Mucosa of descending colon (tissue), 3 donors: ENCODE results near the gene LEO1. TPM values are rescaled to one million over a fixed set of nuclear protein-coding genes. Genes with fewer than 3 reads are reported as not detected.

Source experiments
- ATAC-seq: fragments of 200-7000 bp; cut with Tn5 transposase; one replicate; pipeline ENCODE4 v1.9.1; 2020; ENCODE audit warnings: mild to moderate bottlenecking, moderate library complexity
- DNase-seq, 3 donors: peaks; one replicate each; pipeline ENCODE4 v3.0.0-alpha.2; 2020
- H3K36me3 ChIP-seq: fragments of 200-600 bp; one replicate; pipeline ENCODE4 v1.8.0; 2021; ENCODE audit warnings: low read depth, mild to moderate bottlenecking
- H3K4me1 ChIP-seq: fragments of 200-600 bp; one replicate; pipeline ENCODE4 v1.8.0; 2021; ENCODE audit warnings: low read depth, mild to moderate bottlenecking
- H3K4me3 ChIP-seq: fragments of 200-600 bp; one replicate; pipeline ENCODE4 v1.8.0; 2021; ENCODE audit warnings: mild to moderate bottlenecking
- H3K9me3 ChIP-seq: fragments of 200-600 bp; one replicate; pipeline ENCODE4 v1.8.0; 2021; ENCODE audit warnings: mild to moderate bottlenecking
- intact Hi-C, 2 donors: fragments of 100-400 bp; cut with DNase I in 1 of 2; cut with micrococcal nuclease in 1 of 2; formaldehyde crosslinking; loops; one replicate each; pipeline versions ENCODE4 v1.11.0 to v1.11.1; 2022; cut with DNase I, micrococcal nuclease
- total RNA-seq, 3 donors: library from RNA; stranded (reverse); fragmentation: NEBNext Ultra II Directional in 2 of 3; extraction: Animal tissue kit (Norgen Biotek cat#: 25700) in 2 of 3; gene quantifications; one replicate each; pipeline versions ENCODE4 v1.2.1 to v1.2.4, GENCODE V29; 2021 to 2023
- TF ChIP-seq, protein P1 (sequence below): fragments of 200-600 bp; IDR thresholded peaks from one replicate; pipeline ENCODE4 v1.8.0; 2022; ENCODE audit warnings: antibody characterized with exemption, mild to moderate bottlenecking
- donor health status: DM: no; HTN: no; CAD: no; lungs with moderate emphysema.
- donor health status: DM: no; HTN: no; CAD: no.
- donor health status: DM: no; HTN: yes; CAD: no.

The LEO1 gene
- total RNA-seq, 3 donors from 2014 or later = 21.3 to 26.6 (median 26.3) TPM

- no peak overlapping the region for H3K4me3 ChIP-seq
- peaks cover 8% of the 10 kb centered on the region for H3K4me1 ChIP-seq
- peaks cover 7% of the 10 kb centered on the region for H3K9me3 ChIP-seq
- DNase-seq (no peak), ATAC-seq (peak; percentile 12)
- intact Hi-C loops = loop anchor here in 1 of 2 donors (10.0 kb wide), 1 partner anchor 119 kb away; no protein-coding TSS in a partner anchor
- H3K36me3 ChIP-seq = no peaks in the 10 kb centered on the region
- TF ChIP-seq, protein P1, sequence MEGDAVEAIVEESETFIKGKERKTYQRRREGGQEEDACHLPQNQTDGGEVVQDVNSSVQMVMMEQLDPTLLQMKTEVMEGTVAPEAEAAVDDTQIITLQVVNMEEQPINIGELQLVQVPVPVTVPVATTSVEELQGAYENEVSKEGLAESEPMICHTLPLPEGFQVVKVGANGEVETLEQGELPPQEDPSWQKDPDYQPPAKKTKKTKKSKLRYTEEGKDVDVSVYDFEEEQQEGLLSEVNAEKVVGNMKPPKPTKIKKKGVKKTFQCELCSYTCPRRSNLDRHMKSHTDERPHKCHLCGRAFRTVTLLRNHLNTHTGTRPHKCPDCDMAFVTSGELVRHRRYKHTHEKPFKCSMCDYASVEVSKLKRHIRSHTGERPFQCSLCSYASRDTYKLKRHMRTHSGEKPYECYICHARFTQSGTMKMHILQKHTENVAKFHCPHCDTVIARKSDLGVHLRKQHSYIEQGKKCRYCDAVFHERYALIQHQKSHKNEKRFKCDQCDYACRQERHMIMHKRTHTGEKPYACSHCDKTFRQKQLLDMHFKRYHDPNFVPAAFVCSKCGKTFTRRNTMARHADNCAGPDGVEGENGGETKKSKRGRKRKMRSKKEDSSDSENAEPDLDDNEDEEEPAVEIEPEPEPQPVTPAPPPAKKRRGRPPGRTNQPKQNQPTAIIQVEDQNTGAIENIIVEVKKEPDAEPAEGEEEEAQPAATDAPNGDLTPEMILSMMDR = no peak
These were observed 5.4 kb downstream of the LEO1 start for GRCh38 chr15:51966192-51966591.

- TF ChIP-seq, protein P1 = no peak
- H3K4me3 ChIP-seq = no peak overlapping the region
- H3K9me3 ChIP-seq = peaks cover 7% of the 10 kb centered on the region
- H3K4me1 ChIP-seq = peaks cover 5% of the 10 kb centered on the region
- ATAC-seq (no peak), DNase-seq (no peak)
- intact Hi-C loops = loop anchor here in 1 of 2 donors (10.0 kb wide), 1 partner anchor 119 kb away; no protein-coding TSS in a partner anchor
- H3K36me3 ChIP-seq = no peaks in the 10 kb centered on the region
These were observed 5.9 kb downstream of the LEO1 start for GRCh38 chr15:51965691-51966090.

DNA sequence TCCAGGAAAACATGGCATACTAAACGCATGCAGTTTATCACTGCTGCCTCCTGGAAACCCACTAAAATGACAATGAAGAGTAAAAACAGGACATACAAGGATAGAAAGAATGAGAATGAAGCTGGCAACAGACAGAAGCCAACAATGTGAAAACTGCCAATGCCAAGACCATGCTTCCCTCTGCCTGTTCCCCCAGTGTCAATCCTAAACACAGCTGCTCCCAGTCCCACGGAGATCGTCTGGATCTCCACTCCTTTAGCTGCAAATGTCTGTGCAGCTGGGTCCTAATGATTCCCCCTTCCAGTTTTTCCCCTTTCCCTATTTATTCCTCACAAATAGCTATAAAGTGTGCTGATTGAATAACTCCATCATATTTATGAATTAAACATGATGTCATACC, 16.1 kb downstream of the LEO1 start:
- TF ChIP-seq, protein P1 = no peak
- H3K4me1 ChIP-seq = no peaks in the 10 kb centered on the region
- intact Hi-C loops = no loop called here
- DNase-seq (no peak), ATAC-seq (no peak)
- H3K36me3 ChIP-seq = peaks cover 7% of the 10 kb centered on the region
- H3K9me3 ChIP-seq = no peaks in the 10 kb centered on the region
- no peak overlapping the region for H3K4me3 ChIP-seq

DNA sequence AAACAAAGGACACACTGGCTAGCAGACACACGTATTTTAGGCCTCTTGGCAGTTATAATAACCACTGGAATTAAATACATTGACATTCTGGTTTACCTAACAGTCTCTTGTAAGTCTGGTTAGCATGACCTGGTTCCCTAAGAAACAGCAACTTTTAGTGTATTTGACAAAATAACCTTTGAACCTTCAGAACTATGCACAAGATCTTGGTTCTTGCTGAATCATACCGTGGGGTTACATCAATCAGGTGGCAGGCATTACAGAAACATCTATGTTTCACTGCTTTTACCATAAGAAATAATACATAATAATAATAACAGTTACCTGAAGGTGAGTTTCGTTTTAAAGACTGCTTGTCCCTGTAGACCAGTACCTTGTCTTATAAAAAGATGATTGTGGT, 18.8 kb downstream of the LEO1 start:
- no peak for DNase-seq
- ATAC-seq = no peak
- TF ChIP-seq, protein P1 = no peak
- H3K36me3 ChIP-seq = peaks cover 7% of the 10 kb centered on the region
- no peak overlapping the region for H3K4me3 ChIP-seq
- intact Hi-C loops = no loop called here
- no peaks in the 10 kb centered on the region for H3K9me3 ChIP-seq
- no peaks in the 10 kb centered on the region for H3K4me1 ChIP-seq

DNA sequence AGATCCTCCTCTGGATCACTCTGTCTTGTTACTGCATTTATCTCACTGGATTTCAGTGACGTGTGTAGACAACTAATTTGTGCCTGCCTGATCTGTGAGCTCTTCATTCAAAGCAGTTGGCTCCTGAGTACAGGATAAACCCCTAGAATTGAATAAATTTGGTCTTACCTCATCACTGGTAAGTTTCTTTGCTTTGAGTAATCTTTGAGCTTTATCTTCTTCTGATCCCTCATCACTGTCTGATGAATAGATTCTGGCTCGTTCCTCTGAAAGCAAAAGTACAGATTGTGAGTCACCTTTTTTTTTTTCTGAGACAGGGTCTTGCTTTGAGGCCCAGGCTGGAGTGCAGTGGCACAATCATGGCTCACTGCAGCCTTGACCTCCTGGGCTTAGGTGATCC, 24.5 kb downstream of the LEO1 start:
- TF ChIP-seq, protein P1 = no peak
- Histone ChIP-seq H3K36me3 (peaks cover 11% of the 10 kb centered on the region), H3K4me3 (no peak overlapping the region), H3K9me3 (no peaks in the 10 kb centered on the region), H3K4me1 (no peaks in the 10 kb centered on the region)
- ATAC-seq = no peak
- intact Hi-C loops = no loop called here
- no peak for DNase-seq

- intact Hi-C loops = no loop called here
- ATAC-seq = no peak
These were observed 32.4 kb downstream of the LEO1 start for GRCh38 chr15:51939216-51939615.

More at GRCh38 chr15:51939216-51939615, 32.4 kb downstream of the LEO1 start:
- TF ChIP-seq, protein P1 = no peak
- H3K36me3 ChIP-seq = no peaks in the 10 kb centered on the region
- no peaks in the 10 kb centered on the region for H3K9me3 ChIP-seq
- no peaks in the 10 kb centered on the region for H3K4me1 ChIP-seq
- no peak overlapping the region for H3K4me3 ChIP-seq
- no peak for DNase-seq
